Ovary (tissue), 3 donors: ENCODE measurements around the gene TRAK2.

Source experiments
- EP300 ChIP-seq: sonication (generic); formaldehyde crosslinking; IDR thresholded peaks from one replicate; pipeline ENCODE4 v1.6.1; 2017; ENCODE audit warnings: antibody characterized with exemption
- POLR2A ChIP-seq: fragments of 450-650 bp; IDR thresholded peaks from one replicate; pipeline ENCODE4 v1.6.1; 2017; ENCODE audit warnings: antibody characterized with exemption, mild to moderate bottlenecking, moderate library complexity
- TF ChIP-seq, protein P1 (sequence below), 3 donors: fragments of 450-650 bp in 2 of 3; fragments of 200-600 bp in 1 of 3; IDR thresholded peaks; one replicate each; pipeline versions ENCODE4 v1.5.1 to v1.8.0; 2016 to 2022; ENCODE audit warnings: antibody characterized with exemption in 3 of 3, mild to moderate bottlenecking in 1 of 3
- donor health status: DM: no; HTN: no; CAD: no.

DNA sequence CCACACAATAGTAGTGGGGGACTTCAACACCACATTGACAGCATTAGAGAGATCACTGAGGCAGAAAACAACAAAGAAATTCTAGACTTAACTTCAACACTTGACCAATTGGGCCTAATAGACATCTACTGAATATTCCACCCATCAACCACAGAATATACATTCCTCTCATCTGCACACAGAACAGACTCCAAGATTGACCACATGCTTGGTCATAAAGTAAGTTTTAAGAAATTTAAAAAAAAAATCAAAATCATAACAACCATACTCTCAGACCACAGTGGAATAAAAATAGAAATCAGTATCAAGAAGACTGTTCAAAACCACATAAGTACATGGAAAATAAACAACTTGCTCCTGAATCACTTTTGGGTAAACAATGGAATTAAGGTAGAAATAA is 85.1 kb downstream of the TRAK2 start:
- TF ChIP-seq POLR2A (no peak), EP300 (no peak)
- TF ChIP-seq, protein P1, sequence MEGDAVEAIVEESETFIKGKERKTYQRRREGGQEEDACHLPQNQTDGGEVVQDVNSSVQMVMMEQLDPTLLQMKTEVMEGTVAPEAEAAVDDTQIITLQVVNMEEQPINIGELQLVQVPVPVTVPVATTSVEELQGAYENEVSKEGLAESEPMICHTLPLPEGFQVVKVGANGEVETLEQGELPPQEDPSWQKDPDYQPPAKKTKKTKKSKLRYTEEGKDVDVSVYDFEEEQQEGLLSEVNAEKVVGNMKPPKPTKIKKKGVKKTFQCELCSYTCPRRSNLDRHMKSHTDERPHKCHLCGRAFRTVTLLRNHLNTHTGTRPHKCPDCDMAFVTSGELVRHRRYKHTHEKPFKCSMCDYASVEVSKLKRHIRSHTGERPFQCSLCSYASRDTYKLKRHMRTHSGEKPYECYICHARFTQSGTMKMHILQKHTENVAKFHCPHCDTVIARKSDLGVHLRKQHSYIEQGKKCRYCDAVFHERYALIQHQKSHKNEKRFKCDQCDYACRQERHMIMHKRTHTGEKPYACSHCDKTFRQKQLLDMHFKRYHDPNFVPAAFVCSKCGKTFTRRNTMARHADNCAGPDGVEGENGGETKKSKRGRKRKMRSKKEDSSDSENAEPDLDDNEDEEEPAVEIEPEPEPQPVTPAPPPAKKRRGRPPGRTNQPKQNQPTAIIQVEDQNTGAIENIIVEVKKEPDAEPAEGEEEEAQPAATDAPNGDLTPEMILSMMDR (IDR thresholded peaks at IDR 0.05), result no peak
